ENCODE measurements around the gene MFSD12. TPM values are rescaled to one million over a fixed set of nuclear protein-coding genes. Genes with fewer than 3 reads are reported as not detected.

The MFSD12 gene
- total and polyA plus RNA-seq, 2 of the 8 experiments (the other 6 are each of a cell fraction or from before 2014, with no cell fraction given), result 59.6 to 71.3 TPM

DNA sequence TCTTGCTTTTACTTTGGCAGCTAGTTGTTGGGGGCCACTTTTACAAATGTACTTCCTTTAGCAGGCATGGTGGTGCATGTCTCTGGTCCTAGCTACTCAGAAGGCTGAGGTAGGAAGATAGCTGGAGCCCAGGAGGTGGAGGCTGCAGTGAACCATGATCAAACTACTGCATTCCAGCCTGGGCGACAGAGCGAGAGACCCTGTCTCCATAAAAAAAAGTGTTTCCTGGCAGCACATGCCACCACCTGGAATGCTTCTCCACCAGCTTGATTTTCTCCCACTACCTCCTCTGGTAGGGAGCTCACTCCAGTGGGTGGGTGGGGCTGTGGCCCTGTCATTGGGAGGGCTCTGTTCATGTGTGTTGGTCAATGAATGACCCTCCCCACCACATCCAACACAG lies 38.7 kb downstream of the MFSD12 start (continued):
- TF ChIP-seq, protein P1, sequence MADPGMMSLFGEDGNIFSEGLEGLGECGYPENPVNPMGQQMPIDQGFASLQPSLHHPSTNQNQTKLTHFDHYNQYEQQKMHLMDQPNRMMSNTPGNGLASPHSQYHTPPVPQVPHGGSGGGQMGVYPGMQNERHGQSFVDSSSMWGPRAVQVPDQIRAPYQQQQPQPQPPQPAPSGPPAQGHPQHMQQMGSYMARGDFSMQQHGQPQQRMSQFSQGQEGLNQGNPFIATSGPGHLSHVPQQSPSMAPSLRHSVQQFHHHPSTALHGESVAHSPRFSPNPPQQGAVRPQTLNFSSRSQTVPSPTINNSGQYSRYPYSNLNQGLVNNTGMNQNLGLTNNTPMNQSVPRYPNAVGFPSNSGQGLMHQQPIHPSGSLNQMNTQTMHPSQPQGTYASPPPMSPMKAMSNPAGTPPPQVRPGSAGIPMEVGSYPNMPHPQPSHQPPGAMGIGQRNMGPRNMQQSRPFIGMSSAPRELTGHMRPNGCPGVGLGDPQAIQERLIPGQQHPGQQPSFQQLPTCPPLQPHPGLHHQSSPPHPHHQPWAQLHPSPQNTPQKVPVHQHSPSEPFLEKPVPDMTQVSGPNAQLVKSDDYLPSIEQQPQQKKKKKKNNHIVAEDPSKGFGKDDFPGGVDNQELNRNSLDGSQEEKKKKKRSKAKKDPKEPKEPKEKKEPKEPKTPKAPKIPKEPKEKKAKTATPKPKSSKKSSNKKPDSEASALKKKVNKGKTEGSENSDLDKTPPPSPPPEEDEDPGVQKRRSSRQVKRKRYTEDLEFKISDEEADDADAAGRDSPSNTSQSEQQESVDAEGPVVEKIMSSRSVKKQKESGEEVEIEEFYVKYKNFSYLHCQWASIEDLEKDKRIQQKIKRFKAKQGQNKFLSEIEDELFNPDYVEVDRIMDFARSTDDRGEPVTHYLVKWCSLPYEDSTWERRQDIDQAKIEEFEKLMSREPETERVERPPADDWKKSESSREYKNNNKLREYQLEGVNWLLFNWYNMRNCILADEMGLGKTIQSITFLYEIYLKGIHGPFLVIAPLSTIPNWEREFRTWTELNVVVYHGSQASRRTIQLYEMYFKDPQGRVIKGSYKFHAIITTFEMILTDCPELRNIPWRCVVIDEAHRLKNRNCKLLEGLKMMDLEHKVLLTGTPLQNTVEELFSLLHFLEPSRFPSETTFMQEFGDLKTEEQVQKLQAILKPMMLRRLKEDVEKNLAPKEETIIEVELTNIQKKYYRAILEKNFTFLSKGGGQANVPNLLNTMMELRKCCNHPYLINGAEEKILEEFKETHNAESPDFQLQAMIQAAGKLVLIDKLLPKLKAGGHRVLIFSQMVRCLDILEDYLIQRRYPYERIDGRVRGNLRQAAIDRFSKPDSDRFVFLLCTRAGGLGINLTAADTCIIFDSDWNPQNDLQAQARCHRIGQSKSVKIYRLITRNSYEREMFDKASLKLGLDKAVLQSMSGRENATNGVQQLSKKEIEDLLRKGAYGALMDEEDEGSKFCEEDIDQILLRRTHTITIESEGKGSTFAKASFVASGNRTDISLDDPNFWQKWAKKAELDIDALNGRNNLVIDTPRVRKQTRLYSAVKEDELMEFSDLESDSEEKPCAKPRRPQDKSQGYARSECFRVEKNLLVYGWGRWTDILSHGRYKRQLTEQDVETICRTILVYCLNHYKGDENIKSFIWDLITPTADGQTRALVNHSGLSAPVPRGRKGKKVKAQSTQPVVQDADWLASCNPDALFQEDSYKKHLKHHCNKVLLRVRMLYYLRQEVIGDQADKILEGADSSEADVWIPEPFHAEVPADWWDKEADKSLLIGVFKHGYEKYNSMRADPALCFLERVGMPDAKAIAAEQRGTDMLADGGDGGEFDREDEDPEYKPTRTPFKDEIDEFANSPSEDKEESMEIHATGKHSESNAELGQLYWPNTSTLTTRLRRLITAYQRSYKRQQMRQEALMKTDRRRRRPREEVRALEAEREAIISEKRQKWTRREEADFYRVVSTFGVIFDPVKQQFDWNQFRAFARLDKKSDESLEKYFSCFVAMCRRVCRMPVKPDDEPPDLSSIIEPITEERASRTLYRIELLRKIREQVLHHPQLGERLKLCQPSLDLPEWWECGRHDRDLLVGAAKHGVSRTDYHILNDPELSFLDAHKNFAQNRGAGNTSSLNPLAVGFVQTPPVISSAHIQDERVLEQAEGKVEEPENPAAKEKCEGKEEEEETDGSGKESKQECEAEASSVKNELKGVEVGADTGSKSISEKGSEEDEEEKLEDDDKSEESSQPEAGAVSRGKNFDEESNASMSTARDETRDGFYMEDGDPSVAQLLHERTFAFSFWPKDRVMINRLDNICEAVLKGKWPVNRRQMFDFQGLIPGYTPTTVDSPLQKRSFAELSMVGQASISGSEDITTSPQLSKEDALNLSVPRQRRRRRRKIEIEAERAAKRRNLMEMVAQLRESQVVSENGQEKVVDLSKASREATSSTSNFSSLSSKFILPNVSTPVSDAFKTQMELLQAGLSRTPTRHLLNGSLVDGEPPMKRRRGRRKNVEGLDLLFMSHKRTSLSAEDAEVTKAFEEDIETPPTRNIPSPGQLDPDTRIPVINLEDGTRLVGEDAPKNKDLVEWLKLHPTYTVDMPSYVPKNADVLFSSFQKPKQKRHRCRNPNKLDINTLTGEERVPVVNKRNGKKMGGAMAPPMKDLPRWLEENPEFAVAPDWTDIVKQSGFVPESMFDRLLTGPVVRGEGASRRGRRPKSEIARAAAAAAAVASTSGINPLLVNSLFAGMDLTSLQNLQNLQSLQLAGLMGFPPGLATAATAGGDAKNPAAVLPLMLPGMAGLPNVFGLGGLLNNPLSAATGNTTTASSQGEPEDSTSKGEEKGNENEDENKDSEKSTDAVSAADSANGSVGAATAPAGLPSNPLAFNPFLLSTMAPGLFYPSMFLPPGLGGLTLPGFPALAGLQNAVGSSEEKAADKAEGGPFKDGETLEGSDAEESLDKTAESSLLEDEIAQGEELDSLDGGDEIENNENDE (IDR thresholded peaks at IDR 0.05; ENCODE audit: insufficient replicate concordance, low read length), result no peak
- TF ChIP-seq EGR1 (IDR thresholded peaks at IDR 0.05; ENCODE audit: borderline replicate concordance, low read depth, low read length), result no peak
- TF ChIP-seq, protein P2, sequence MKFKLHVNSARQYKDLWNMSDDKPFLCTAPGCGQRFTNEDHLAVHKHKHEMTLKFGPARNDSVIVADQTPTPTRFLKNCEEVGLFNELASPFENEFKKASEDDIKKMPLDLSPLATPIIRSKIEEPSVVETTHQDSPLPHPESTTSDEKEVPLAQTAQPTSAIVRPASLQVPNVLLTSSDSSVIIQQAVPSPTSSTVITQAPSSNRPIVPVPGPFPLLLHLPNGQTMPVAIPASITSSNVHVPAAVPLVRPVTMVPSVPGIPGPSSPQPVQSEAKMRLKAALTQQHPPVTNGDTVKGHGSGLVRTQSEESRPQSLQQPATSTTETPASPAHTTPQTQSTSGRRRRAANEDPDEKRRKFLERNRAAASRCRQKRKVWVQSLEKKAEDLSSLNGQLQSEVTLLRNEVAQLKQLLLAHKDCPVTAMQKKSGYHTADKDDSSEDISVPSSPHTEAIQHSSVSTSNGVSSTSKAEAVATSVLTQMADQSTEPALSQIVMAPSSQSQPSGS (IDR thresholded peaks at IDR 0.05; ENCODE audit: low read length), result no peak
- TF ChIP-seq TBP (IDR thresholded peaks at IDR 0.05; ENCODE audit: low read depth, low read length), result no peak
- TF ChIP-seq CBX5 (IDR thresholded peaks at IDR 0.05; ENCODE audit: low read depth, low read length), result no peak
- no peak for TF ChIP-seq SP4 (IDR thresholded peaks at IDR 0.05; ENCODE audit: low read length)
- no peak for TF ChIP-seq POU5F1 (IDR thresholded peaks at IDR 0.05; ENCODE audit: low read depth, low read length)
- no peak for TF ChIP-seq YY1 (IDR thresholded peaks at IDR 0.05; ENCODE audit: low read depth, low read length)

Measured in H1 (cell line).